Mammary epithelial cell (primary cell): ENCODE data around the gene NMT1.

Experiments
- CTCF ChIP-seq, 2 donors: IDR thresholded peaks in 1 of 2; conservative IDR thresholded peaks in 1 of 2; 2 replicates each; pipeline ENCODE4 v1.5.1; 2011 to 2012; ENCODE audit warnings: inconsistent platforms in 2 of 2, low read length in 2 of 2, mild to moderate bottlenecking in 2 of 2, control low read depth in 1 of 2, low read depth in 1 of 2; ENCODE audit not compliant: insufficient read depth in 1 of 2; ENCODE audit errors: extremely low read depth in 1 of 2
- EZH2 ChIP-seq: IDR thresholded peaks from 2 replicates; pipeline ENCODE4 v1.6.1; 2012; ENCODE audit warnings: low read length, inconsistent platforms, borderline replicate concordance

GRCh38 chr17:45086391-45086790 is 25.3 kb downstream of the NMT1 start:
- TF ChIP-seq CTCF (conservative IDR thresholded peaks at IDR 0.05 in 1 of 2, IDR thresholded peaks at IDR 0.05 in 1 of 2; ENCODE audit: extremely low read depth in 1 of 2, insufficient read depth in 1 of 2, low read depth in 1 of 2, low read length in 2 of 2) (no peak), EZH2 (no peak)
